GM18508 (cell line): ENCODE results near the gene SOX4.
"Not testable (repeated sequence)": the region's sequence is repeated elsewhere in the genome, so short reads cannot be mapped to it uniquely, and the experiment has no call there.

Source experiments
- ATAC-seq: cut with Tn5 transposase; IDR thresholded peaks from one replicate; pipeline ENCODE4 v1.9.1; 2021; ENCODE audit warnings: moderate number of reproducible peaks; ENCODE audit not compliant: insufficient read depth, unreplicated experiment

The SOX4 gene

GRCh38 chr6:21593412-21593926 lies at the start of gene SOX4:
Gene SOX4, plus strand, starts transcription at chr6:21593751. Its CDS starts 784 bp downstream, at chr6:21594535.
- ATAC-seq: peak; percentile 52

- not testable (repeated sequence) for ATAC-seq
Measured at GRCh38 chr6:21552286-21552685, 41.3 kb upstream of the SOX4 start.

GRCh38 chr6:21554286-21554685 lies 39.3 kb upstream of the SOX4 start:
- no peak for ATAC-seq

- ATAC-seq: no peak
Measured at GRCh38 chr6:21555197-21555596, 38.4 kb upstream of the SOX4 start.

GRCh38 chr6:21556511-21556910 lies 37.0 kb upstream of the SOX4 start:
- ATAC-seq: no peak

GRCh38 chr6:21556968-21557721 lies 36.4 kb upstream of the SOX4 start:
- no peak for ATAC-seq

- ATAC-seq: no peak
Measured at GRCh38 chr6:21559238-21559637, 34.3 kb upstream of the SOX4 start.

GRCh38 chr6:21560249-21560648 lies 33.3 kb upstream of the SOX4 start:
- no peak for ATAC-seq

- ATAC-seq: no peak
Measured at GRCh38 chr6:21565431-21565830, 28.1 kb upstream of the SOX4 start.

GRCh38 chr6:21578523-21578922 lies 15.0 kb upstream of the SOX4 start:
- no peak for ATAC-seq

GRCh38 chr6:21582651-21583050 lies 10.9 kb upstream of the SOX4 start:
- ATAC-seq: no peak

- no peak for ATAC-seq
Measured at GRCh38 chr6:21586300-21586699, 7.3 kb upstream of the SOX4 start.

GRCh38 chr6:21586740-21587178 lies 6.8 kb upstream of the SOX4 start:
- ATAC-seq: no peak

GRCh38 chr6:21587179-21587960 lies 6.2 kb upstream of the SOX4 start:
- peak; percentile 28 for ATAC-seq

- ATAC-seq: peak; percentile 16
Measured at GRCh38 chr6:21587961-21588480, 5.5 kb upstream of the SOX4 start.

GRCh38 chr6:21588481-21589351 lies 4.8 kb upstream of the SOX4 start:
- ATAC-seq: peak; percentile 13

- ATAC-seq: peak; percentile 9
Measured at GRCh38 chr6:21589352-21590345, 3.9 kb upstream of the SOX4 start.

- ATAC-seq: no peak
Measured at GRCh38 chr6:21590346-21590745, 3.2 kb upstream of the SOX4 start.

GRCh38 chr6:21591446-21591845 lies 2.1 kb upstream of the SOX4 start:
- ATAC-seq: no peak
